VCaP (cell line): ENCODE data around the gene BANF1.

Source experiments
- H3K27ac ChIP-seq: fragments of 450-650 bp; 2 replicates; pipeline ENCODE4 v1.5.1; 2017
- TF ChIP-seq, protein P1 (sequence below): fragments of 450-650 bp; conservative IDR thresholded peaks from 2 replicates; pipeline ENCODE4 v1.5.1; 2017; ENCODE audit warnings: mild to moderate bottlenecking, moderate library complexity

The BANF1 gene

DNA sequence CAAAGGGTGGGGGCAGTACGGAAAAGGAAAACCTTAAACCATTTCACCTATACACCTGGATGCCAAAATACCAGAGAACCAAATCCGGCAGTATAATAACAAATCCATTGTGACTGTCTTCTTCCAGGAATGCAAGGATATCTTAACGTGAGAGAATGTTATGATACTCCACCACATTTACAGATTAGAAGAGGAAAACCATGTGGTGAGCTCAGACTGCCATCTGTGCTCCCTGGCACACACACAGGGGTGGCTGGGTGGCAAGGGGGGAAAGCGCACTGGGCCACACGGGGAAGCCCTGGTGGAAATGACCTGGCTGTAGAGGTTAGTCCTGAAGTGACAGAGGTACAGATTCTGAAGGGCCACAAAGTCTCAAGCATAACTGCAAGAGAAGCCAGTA is 10.2 kb upstream of the BANF1 start:
- no peak overlapping the region for H3K27ac ChIP-seq
- TF ChIP-seq, protein P1, sequence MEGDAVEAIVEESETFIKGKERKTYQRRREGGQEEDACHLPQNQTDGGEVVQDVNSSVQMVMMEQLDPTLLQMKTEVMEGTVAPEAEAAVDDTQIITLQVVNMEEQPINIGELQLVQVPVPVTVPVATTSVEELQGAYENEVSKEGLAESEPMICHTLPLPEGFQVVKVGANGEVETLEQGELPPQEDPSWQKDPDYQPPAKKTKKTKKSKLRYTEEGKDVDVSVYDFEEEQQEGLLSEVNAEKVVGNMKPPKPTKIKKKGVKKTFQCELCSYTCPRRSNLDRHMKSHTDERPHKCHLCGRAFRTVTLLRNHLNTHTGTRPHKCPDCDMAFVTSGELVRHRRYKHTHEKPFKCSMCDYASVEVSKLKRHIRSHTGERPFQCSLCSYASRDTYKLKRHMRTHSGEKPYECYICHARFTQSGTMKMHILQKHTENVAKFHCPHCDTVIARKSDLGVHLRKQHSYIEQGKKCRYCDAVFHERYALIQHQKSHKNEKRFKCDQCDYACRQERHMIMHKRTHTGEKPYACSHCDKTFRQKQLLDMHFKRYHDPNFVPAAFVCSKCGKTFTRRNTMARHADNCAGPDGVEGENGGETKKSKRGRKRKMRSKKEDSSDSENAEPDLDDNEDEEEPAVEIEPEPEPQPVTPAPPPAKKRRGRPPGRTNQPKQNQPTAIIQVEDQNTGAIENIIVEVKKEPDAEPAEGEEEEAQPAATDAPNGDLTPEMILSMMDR = no peak

DNA sequence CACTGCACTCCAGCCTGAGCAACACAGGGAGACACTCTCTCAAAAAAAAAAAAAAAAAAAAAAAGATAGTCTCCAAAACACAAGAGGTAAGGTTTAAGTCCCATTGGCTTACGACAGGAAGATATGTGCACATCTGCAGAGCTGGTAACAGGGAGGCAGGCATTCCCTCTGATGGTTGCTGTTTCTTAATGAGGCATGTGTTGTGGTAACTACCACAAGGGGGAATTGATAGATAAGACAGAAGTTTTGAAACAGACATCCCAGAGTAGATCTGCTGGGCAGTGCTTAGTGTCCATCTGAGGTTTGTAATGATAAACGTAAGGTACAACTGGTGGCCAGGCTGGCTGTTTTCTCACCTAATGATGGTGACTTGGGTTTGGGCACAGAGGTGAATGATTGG is 5.0 kb upstream of the BANF1 start:
- TF ChIP-seq, protein P1 = no peak
- no peak overlapping the region for H3K27ac ChIP-seq

DNA sequence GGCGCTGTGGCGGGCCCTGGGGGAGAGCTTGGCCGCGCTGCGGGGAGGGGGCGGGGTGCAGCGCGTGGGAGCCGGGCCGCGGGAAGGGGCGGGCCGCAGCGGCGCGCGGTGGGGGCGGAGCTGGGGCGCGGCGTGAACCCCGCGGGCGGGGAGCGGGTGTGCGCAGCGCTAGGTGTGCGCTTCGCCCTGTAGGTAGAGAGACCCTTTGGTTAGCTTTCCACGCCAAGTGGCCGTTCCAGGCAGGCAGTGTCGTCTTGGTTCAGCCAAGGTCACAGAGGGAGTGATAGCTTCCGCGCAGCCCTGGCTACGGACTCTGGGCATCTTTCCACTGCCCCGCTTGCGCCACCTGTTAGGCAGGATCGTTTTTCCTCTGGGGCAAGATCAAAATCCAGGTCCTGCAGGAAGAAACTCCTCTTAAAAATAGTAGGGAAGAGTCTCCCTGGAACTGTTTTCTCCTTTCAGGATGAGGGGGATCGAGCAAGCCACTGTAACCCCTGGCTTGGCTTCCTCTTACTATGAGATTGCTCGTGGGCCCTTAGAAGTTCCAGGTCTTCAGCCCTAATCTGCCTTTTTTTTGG is 434 bp downstream of the BANF1 start:
- TF ChIP-seq, protein P1 = peak; percentile 67
- H3K27ac ChIP-seq = peak overlapping the region; percentile 99

- TF ChIP-seq, protein P1 = no peak
- H3K27ac ChIP-seq = peak overlapping the region; percentile 99
Measured at GRCh38 chr11:66003291-66003690, 988 bp downstream of the BANF1 start.

DNA sequence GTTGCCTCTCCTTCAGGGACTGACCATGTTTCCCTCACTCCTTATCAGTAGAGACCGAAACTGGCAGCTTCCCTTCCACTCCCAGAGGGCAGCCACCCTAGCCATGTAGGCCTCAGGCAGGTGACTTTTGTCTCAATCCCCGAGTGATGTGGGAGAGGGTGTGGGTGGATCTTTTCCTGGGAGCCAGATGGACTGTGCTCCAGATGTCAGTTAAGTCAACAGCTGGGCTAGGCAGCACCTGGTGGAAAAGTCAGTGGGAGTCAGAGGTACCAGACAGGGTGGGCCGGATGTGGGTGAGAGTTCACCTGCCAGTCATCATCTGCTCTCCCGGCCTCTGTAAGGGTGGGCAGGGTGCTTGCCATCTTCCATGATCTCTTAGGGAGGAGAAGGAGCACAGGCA is 1.9 kb downstream of the BANF1 start:
- TF ChIP-seq, protein P1 = no peak
- H3K27ac ChIP-seq = peak overlapping the region; percentile 99

- H3K27ac ChIP-seq = no peak overlapping the region
Measured at GRCh38 chr11:66006134-66006890, 4.0 kb downstream of the BANF1 start.

DNA sequence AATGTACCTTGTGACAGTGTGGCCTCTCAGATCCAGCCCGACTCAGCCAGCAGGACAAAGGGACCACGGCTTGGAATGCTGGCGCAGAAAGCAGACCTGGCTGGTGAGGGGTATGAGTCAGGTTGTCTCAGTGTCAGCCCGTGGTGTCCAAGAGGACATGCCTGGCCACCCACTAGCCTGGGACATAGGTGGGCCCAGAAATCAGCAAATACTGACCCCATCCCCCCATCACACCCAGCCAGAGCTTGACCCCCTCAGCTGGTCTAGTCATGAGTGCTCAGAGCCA is 4.5 kb downstream of the BANF1 start:
- H3K27ac ChIP-seq = no peak overlapping the region
- TF ChIP-seq, protein P1 = no peak

More at GRCh38 chr11:66006134-66006890, 4.0 kb downstream of the BANF1 start:
- TF ChIP-seq, protein P1 = no peak
